Sigmoid colon (tissue), 7 donors: ENCODE data around the gene GOT1. TPM values are rescaled to one million over a fixed set of nuclear protein-coding genes. Genes with fewer than 3 reads are reported as not detected.

Source experiments
- DNase-seq: peaks from one replicate; pipeline ENCODE4 v3.0.0-alpha.2; 2019
- H3K27ac ChIP-seq, 4 donors: fragments of 200-600 bp; sonication (generic); one replicate each; pipeline ENCODE4 v1.5.1; 2016 to 2019; ENCODE audit warnings: mild to moderate bottlenecking in 1 of 4
- H3K27me3 ChIP-seq, 3 donors: fragments of 200-600 bp; sonication (generic); one replicate each; pipeline ENCODE4 v1.5.1; 2019; ENCODE audit warnings: mild to moderate bottlenecking in 1 of 3
- H3K36me3 ChIP-seq, 4 donors: fragments of 200-600 bp; sonication (generic); one replicate each; pipeline ENCODE4 v1.5.1; 2016 to 2019
- H3K4me1 ChIP-seq, 4 donors: fragments of 200-600 bp; sonication (generic); one replicate each; pipeline ENCODE4 v1.5.1; 2017 to 2019
- H3K4me3 ChIP-seq, 4 donors: fragments of 200-600 bp; sonication (generic); one replicate each; pipeline ENCODE4 v1.5.1; 2017 to 2019; ENCODE audit warnings: mild to moderate bottlenecking in 2 of 4, moderate library complexity in 1 of 4
- H3K9me3 ChIP-seq, 4 donors: fragments of 200-600 bp in 3 of 4; sonication (generic) in 3 of 4; one replicate each; pipeline versions ENCODE4 v1.5.1 to v1.6.1; 2013 to 2019
- EP300 ChIP-seq, 4 donors: sonication (generic); formaldehyde crosslinking; IDR thresholded peaks; one replicate each; pipeline ENCODE4 v1.6.1; 2017; ENCODE audit warnings: antibody characterized with exemption in 4 of 4
- POLR2A ChIP-seq, 2 donors: fragments of 450-650 bp; IDR thresholded peaks; one replicate each; pipeline ENCODE4 v1.6.1; 2016; ENCODE audit warnings: antibody characterized with exemption in 2 of 2, mild to moderate bottlenecking in 2 of 2, moderate library complexity in 2 of 2
- POLR2AphosphoS5 ChIP-seq, 4 donors: sonication (generic); formaldehyde crosslinking; IDR thresholded peaks; one replicate each; pipeline ENCODE4 v1.6.1; 2017; ENCODE audit warnings: antibody characterized with exemption in 4 of 4
- WGBS, 2 donors: extraction: QIAGEN DNeasy Blood & Tissue Kit; methylation state at CpG; one replicate each; pipeline ENCODE4 v1.1.7; 2013; 5-methylcytosine and 5-hydroxymethylcytosine counted together
- intact Hi-C: fragments of 100-400 bp; cut with DNase I; formaldehyde crosslinking; loops from one replicate; pipeline ENCODE4 v1.15.1; 2023
- polyA plus RNA-seq, 3 donors: library from polyadenylated mRNA; stranded (reverse); fragments of 200-250 nt; gene quantifications; one replicate each; pipeline ENCODE4 v1.2.3, GENCODE V29; 2013
- total RNA-seq, 4 donors: library from RNA; depleted of rRNA; stranded (reverse); fragments of >200 nt; gene quantifications; one replicate each; pipeline ENCODE4 v1.1.0, GENCODE V29; 2016
- TF ChIP-seq, protein P1 (sequence below), 4 experiments: fragments of 450-650 bp in 3 of 4; fragments of 200-600 bp in 1 of 4; IDR thresholded peaks; one replicate each; pipeline ENCODE4 v1.5.1; 2016 to 2019; ENCODE audit warnings: antibody characterized with exemption in 4 of 4, mild to moderate bottlenecking in 3 of 4, moderate library complexity in 2 of 4
- donor health status: healthy with polysubstance abuse.
- donor health status: Bipolar disorder and iron deficiency.
- donor health status: healthy.

The GOT1 gene
- total and polyA plus RNA-seq, 7 donors, result 13.4 to 73.5 (median 29.6) TPM

DNA sequence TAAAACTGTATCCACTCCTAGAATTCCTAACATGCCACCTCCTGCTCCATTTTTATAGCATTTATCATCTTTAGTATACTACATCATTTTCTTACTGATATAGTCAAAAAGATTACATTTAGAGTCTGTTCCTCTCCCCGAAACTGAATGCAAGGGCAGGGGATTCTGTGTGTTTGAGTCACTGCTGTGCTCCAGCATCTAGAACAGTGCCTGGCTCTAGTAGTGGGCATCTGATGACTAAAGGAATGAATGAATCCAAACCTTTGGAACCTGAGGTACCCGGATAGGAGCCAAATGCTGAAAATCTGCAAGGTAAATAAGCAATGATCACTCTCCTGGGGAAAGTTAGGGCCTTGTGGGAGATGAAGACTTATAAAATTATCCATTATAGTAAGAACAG is 18.9 kb downstream of the GOT1 start:
- H3K36me3 ChIP-seq, result peaks cover under 1 to 10% (median 5%) of the 10 kb centered on the region in 4 donors
- WGBS, 2 donors, result 74 to 93% methylated on average over 2 of the region's 2 CpGs
- intact Hi-C loops, result no loop called here
- H3K9me3 ChIP-seq, result no peaks in the 10 kb centered on the region
- no peaks in the 10 kb centered on the region for H3K27me3 ChIP-seq
- DNase-seq, result no peak
- H3K4me1 ChIP-seq, result no peaks in the 10 kb centered on the region
- H3K4me3 ChIP-seq, result no peak overlapping the region
- no peak for TF ChIP-seq POLR2AphosphoS5 (IDR thresholded peaks at IDR 0.05)
- TF ChIP-seq EP300 (IDR thresholded peaks at IDR 0.05), result no peak
- no peak for TF ChIP-seq POLR2A (IDR thresholded peaks at IDR 0.05)
- TF ChIP-seq, protein P1, sequence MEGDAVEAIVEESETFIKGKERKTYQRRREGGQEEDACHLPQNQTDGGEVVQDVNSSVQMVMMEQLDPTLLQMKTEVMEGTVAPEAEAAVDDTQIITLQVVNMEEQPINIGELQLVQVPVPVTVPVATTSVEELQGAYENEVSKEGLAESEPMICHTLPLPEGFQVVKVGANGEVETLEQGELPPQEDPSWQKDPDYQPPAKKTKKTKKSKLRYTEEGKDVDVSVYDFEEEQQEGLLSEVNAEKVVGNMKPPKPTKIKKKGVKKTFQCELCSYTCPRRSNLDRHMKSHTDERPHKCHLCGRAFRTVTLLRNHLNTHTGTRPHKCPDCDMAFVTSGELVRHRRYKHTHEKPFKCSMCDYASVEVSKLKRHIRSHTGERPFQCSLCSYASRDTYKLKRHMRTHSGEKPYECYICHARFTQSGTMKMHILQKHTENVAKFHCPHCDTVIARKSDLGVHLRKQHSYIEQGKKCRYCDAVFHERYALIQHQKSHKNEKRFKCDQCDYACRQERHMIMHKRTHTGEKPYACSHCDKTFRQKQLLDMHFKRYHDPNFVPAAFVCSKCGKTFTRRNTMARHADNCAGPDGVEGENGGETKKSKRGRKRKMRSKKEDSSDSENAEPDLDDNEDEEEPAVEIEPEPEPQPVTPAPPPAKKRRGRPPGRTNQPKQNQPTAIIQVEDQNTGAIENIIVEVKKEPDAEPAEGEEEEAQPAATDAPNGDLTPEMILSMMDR (IDR thresholded peaks at IDR 0.05), result no peak
- no peak overlapping the region for H3K27ac ChIP-seq

DNA sequence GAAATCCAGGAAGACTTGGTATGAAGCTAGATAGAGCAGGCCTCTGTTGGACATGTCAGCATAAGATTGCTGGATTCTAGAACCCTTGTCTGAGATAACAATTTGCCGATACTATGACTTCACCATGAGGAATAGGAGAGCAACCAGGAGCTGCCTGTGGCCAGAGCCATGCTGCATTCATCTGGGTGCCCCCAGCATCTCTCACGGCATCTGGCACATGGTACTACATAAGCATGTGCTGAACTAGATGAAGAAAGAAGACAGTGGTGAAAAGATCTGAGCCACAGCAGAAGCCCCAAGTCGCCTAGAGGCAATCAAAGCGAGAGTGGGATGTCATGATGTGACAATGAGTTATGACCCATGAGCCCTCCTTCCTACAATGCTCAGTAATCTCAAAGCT is 19.5 kb downstream of the GOT1 start:
- H3K4me1 ChIP-seq, result no peaks in the 10 kb centered on the region
- H3K27me3 ChIP-seq, result no peaks in the 10 kb centered on the region
- WGBS, 2 donors, result 93 to 95% methylated on average over 4 of the region's 4 CpGs
- H3K27ac ChIP-seq, result no peak overlapping the region
- DNase-seq, result no peak
- intact Hi-C loops, result no loop called here
- H3K4me3 ChIP-seq, result no peak overlapping the region
- H3K9me3 ChIP-seq, result no peaks in the 10 kb centered on the region
- H3K36me3 ChIP-seq, result peaks cover 7 to 17% (median 11%) of the 10 kb centered on the region in 4 donors
- no peak for TF ChIP-seq EP300 (IDR thresholded peaks at IDR 0.05)
- TF ChIP-seq POLR2AphosphoS5 (IDR thresholded peaks at IDR 0.05), result no peak
- TF ChIP-seq POLR2A (IDR thresholded peaks at IDR 0.05), result no peak
- TF ChIP-seq, protein P1 (IDR thresholded peaks at IDR 0.05), result no peak

DNA sequence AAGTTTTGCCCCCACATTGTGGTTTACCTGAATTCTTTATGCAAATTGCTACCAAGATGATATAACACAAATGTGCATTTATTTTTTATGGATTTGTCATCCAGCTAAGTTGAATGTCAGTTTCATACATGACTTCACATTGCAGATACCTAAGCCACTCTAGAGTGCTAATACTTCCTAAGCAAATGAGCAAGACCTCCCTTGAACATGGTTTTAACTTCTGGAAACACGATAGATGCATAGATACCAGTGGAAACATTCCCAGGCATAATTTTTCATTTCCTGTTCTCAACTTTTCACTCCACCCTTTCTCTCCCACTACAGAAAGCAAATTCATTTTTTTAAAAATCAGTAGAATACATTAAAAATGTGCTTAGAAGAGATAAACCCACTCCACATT is 20.3 kb downstream of the GOT1 start:
- TF ChIP-seq, protein P1 (IDR thresholded peaks at IDR 0.05), result no peak
- Histone ChIP-seq H3K27me3 (no peaks in the 10 kb centered on the region), H3K27ac (no peak overlapping the region), H3K4me3 (no peak overlapping the region), H3K4me1 (no peaks in the 10 kb centered on the region), H3K9me3 (no peaks in the 10 kb centered on the region), H3K36me3 (peaks cover 12 to 24% (median 18%) of the 10 kb centered on the region in 4 donors)
- no peak for DNase-seq
- 69 to 70% methylated on average over 1 of the region's 1 CpG for WGBS, 2 donors
- intact Hi-C loops, result no loop called here

DNA sequence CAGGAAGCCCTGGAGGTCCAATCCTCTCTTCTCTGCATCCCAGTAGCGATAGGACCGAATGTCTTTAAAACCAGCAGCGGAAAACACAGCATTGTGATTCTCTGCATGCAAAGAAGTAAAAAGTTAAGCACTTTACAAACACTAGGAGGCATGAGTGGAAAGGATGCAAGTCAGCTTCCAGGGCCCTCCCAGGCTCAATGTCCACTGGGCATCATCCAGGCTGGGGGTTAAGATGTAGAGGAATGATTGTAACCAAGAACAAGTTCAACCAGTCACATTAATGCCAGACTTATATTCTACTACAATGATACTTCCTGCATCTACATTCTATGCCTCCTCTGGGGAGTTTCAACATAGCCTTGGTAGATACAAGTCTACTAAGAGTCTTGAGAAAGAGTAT is 24.3 kb downstream of the GOT1 start:
- no peak for DNase-seq
- Histone ChIP-seq H3K27me3 (no peaks in the 10 kb centered on the region), H3K4me3 (no peak overlapping the region), H3K27ac (no peak overlapping the region), H3K9me3 (no peaks in the 10 kb centered on the region), H3K4me1 (no peaks in the 10 kb centered on the region), H3K36me3 (peaks cover 22 to 64% (median 42%) of the 10 kb centered on the region in 4 donors)
- intact Hi-C loops, result no loop called here
- WGBS, 2 donors, result 97% methylated on average over 3 of the region's 3 CpGs
- TF ChIP-seq, protein P1 (IDR thresholded peaks at IDR 0.05), result no peak
- TF ChIP-seq EP300 (IDR thresholded peaks at IDR 0.05) (no peak), POLR2AphosphoS5 (IDR thresholded peaks at IDR 0.05) (no peak), POLR2A (IDR thresholded peaks at IDR 0.05) (no peak)

DNA sequence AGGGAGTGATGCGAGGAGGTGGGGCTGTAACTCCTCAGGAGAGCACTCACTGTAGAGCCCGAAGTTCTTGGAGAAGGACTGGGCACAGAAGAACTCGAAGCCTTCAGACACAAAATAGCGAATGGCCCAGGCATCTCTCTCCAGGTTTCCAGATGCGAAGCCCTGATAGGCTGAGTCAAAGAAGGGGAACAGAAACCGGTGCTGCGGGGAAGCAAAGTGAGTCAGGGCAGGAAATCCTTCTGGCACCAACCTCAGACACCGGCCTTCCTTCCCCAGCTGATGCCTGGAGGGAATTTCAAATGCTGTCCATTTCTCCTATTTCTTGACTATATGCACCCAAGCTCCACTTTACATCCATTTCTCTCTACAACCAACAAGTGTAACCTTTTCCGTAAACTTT is 26.8 kb downstream of the GOT1 start:
- H3K9me3 ChIP-seq, result no peaks in the 10 kb centered on the region
- DNase-seq, result no peak
- no peaks in the 10 kb centered on the region for H3K27me3 ChIP-seq
- peaks cover 22 to 85% (median 59%) of the 10 kb centered on the region in 4 donors for H3K36me3 ChIP-seq
- 71 to 92% methylated on average over 9 of the region's 9 CpGs for WGBS, 2 donors
- H3K27ac ChIP-seq, result no peak overlapping the region
- H3K4me1 ChIP-seq, result no peaks in the 10 kb centered on the region
- H3K4me3 ChIP-seq, result no peak overlapping the region
- intact Hi-C loops, result no loop called here
- TF ChIP-seq, protein P1 (IDR thresholded peaks at IDR 0.05), result no peak
- TF ChIP-seq EP300 (IDR thresholded peaks at IDR 0.05), result no peak
- TF ChIP-seq POLR2A (IDR thresholded peaks at IDR 0.05), result no peak
- no peak for TF ChIP-seq POLR2AphosphoS5 (IDR thresholded peaks at IDR 0.05)
